Dedifferentiated amniotic fluid mesenchymal stem cell (primary cell): ENCODE measurements around the gene SDCBP2.

Experiments used
- DNase-seq: peaks from one replicate; pipeline ENCODE4 v3.0.0-alpha.2; 2016; ENCODE audit errors: extremely low spot score

SDCBP2 gene

GRCh38 chr20:1328680-1329330, at the start of gene SDCBP2:
TSS of gene SDCBP2 (minus strand) at chr20:1329139. CDS start at chr20:1320416, 8,723 bp downstream.
- DNase-seq: no peak

GRCh38 chr20:1378735-1379125, 49.8 kb upstream of the SDCBP2 start:
- no peak for DNase-seq

- no peak for DNase-seq
Observed at GRCh38 chr20:1377984-1378734, 49.2 kb upstream of the SDCBP2 start.

- no peak for DNase-seq
Observed at GRCh38 chr20:1377341-1377871, 48.5 kb upstream of the SDCBP2 start.

GRCh38 chr20:1376408-1377270, 47.7 kb upstream of the SDCBP2 start:
- no peak for DNase-seq

- DNase-seq: no peak
Observed at GRCh38 chr20:1376007-1376406, 47.1 kb upstream of the SDCBP2 start.

GRCh38 chr20:1375515-1375914, 46.6 kb upstream of the SDCBP2 start:
- no peak for DNase-seq

GRCh38 chr20:1374246-1374645, 45.3 kb upstream of the SDCBP2 start:
- DNase-seq: no peak

GRCh38 chr20:1373614-1374013, 44.7 kb upstream of the SDCBP2 start:
- no peak for DNase-seq

GRCh38 chr20:1373036-1373435, 44.1 kb upstream of the SDCBP2 start:
- DNase-seq: no peak

GRCh38 chr20:1371830-1372539, 43.0 kb upstream of the SDCBP2 start:
- DNase-seq: no peak

- DNase-seq: no peak
Observed at GRCh38 chr20:1371202-1371782, 42.4 kb upstream of the SDCBP2 start.

GRCh38 chr20:1370548-1371110, 41.7 kb upstream of the SDCBP2 start:
- no peak for DNase-seq

GRCh38 chr20:1369970-1370369, 41.0 kb upstream of the SDCBP2 start:
- no peak for DNase-seq

- DNase-seq: no peak
Observed at GRCh38 chr20:1368448-1369199, 39.7 kb upstream of the SDCBP2 start.

- no peak for DNase-seq
Observed at GRCh38 chr20:1367479-1367878, 38.5 kb upstream of the SDCBP2 start.

GRCh38 chr20:1364106-1364505, 35.2 kb upstream of the SDCBP2 start:
- DNase-seq: no peak

- DNase-seq: no peak
Observed at GRCh38 chr20:1363522-1363921, 34.6 kb upstream of the SDCBP2 start.

- no peak for DNase-seq
Observed at GRCh38 chr20:1362484-1362883, 33.5 kb upstream of the SDCBP2 start.
